HepG2 (cell line): Measurements from ENCODE around the gene GFPT2. TPM values are rescaled to one million over a fixed set of nuclear protein-coding genes. Genes with fewer than 3 reads are reported as not detected.
A peak's percentile ranks its signal among the peaks of the same experiment; 100 is the strongest.

Experiments
- ATAC-seq: fragments of 200-7000 bp; cut with Tn5 transposase; 3 replicates; pipeline ENCODE4 v1.9.1; 2020; ENCODE audit warnings: mild to moderate bottlenecking, moderate library complexity
- BruUV-seq: library from RNA; stranded (reverse); fragments of 400-500 nt; replicated peaks from 2 replicates; lab custom pipeline; 2021; lab: Mats Ljungman, UMichigan
- CTCF ChIA-PET: fragments of 300-600 bp; formaldehyde crosslinking; extraction: SDS; loops from one replicate; lab custom pipeline; 2021; ENCODE audit warnings: low total read pairs, inconsistent platforms, low intra/inter-chr PET ratio; lab: Yijun Ruan, JAX
- POLR2A ChIA-PET: fragments of 350-600 bp; sonication (Branson Sonifier 250); formaldehyde crosslinking; loops from one replicate; lab custom pipeline; 2020; ENCODE audit warnings: antibody characterized with exemption, inconsistent platforms; lab: Yijun Ruan, JAX
- DNase-seq: peaks from one replicate; pipeline ENCODE4 v3.0.0-alpha.2; 2015; ENCODE audit warnings: low spot score
- FAIRE-seq: peaks from 3 replicates; lab custom pipeline; 2011; peaks lifted over from hg19 to GRCh38; lab: Jason Lieb, UNC
- H2AFZ ChIP-seq: one replicate; pipeline ENCODE4 v1.6.1; 2011; ENCODE audit warnings: low read length, inconsistent platforms
- H3K27ac ChIP-seq: fragments of 300-600 bp; 3 replicates; pipeline ENCODE4 v1.8.0; 2011; ENCODE audit warnings: mixed run types, mild to moderate bottlenecking, mixed read lengths, low read length, inconsistent platforms; ENCODE audit not compliant: insufficient read depth; ENCODE audit errors: extremely low read length
- H3K27me3 ChIP-seq, 2 experiments: fragments of 200-600 bp in 1 of 2; 2 replicates in 1 of 2; 3 replicates in 1 of 2; pipeline versions ENCODE4 v1.6.0 to v1.8.0; 2011; ENCODE audit warnings: low read length in 2 of 2, mild to moderate bottlenecking in 2 of 2, moderate library complexity in 2 of 2, inconsistent platforms in 1 of 2; ENCODE audit not compliant: insufficient read depth in 2 of 2, control insufficient read depth in 1 of 2
- H3K36me3 ChIP-seq, 2 experiments: fragments of 200-600 bp in 1 of 2; replicated peaks in 1 of 2; 2 replicates in 1 of 2; 3 replicates in 1 of 2; pipeline versions ENCODE4 v1.5.1 to v1.8.0; 2011; ENCODE audit warnings: low read length in 2 of 2, inconsistent platforms in 1 of 2; ENCODE audit not compliant: insufficient read depth in 2 of 2, control insufficient read depth in 1 of 2
- H3K4me1 ChIP-seq: 2 replicates; pipeline ENCODE4 v1.5.1; 2012; ENCODE audit warnings: low read length, inconsistent platforms; ENCODE audit not compliant: insufficient read depth
- H3K4me2 ChIP-seq: 2 replicates; pipeline ENCODE4 v1.6.0; 2011; ENCODE audit warnings: low read depth, low read length, inconsistent platforms
- H3K4me3 ChIP-seq, 3 experiments: fragments of 200-600 bp in 1 of 3; sonication (generic), shearing (Covaris generic) in 1 of 3; replicated peaks in 1 of 3; 2 replicates each; pipeline ENCODE4 v1.5.1; 2011 to 2016; ENCODE audit warnings: low read length in 3 of 3, inconsistent platforms in 2 of 3, low read depth in 2 of 3, mild to moderate bottlenecking in 2 of 3, control low read depth in 1 of 3, mixed read lengths in 1 of 3; ENCODE audit not compliant: insufficient read depth in 1 of 3
- H3K79me2 ChIP-seq: one replicate; pipeline ENCODE4 v1.6.1; 2011; ENCODE audit warnings: low read length, inconsistent platforms; ENCODE audit not compliant: insufficient read depth
- H3K9ac ChIP-seq: 2 replicates; pipeline ENCODE4 v1.6.0; 2011; ENCODE audit warnings: mild to moderate bottlenecking, low read depth, low read length, inconsistent platforms; ENCODE audit not compliant: insufficient read depth
- H3K9me3 ChIP-seq: 2 replicates; pipeline ENCODE4 v1.5.1; 2012; ENCODE audit warnings: mild to moderate bottlenecking, low read length
- H4K20me1 ChIP-seq: 2 replicates; pipeline ENCODE4 v1.6.0; 2011; ENCODE audit warnings: inconsistent platforms, mild to moderate bottlenecking, low read length, moderate library complexity; ENCODE audit not compliant: insufficient read depth
- FLYWCH1 ChIP-seq: sonication (generic); formaldehyde crosslinking; IDR thresholded peaks from 2 replicates; pipeline ENCODE4 v1.8.1; 2023; ENCODE audit warnings: mild to moderate bottlenecking, missing genetic modification reagents
- KLF13 ChIP-seq: sonication (generic); formaldehyde crosslinking; IDR thresholded peaks from 2 replicates; pipeline ENCODE4 v1.4.0; 2020; ENCODE audit warnings: mild to moderate bottlenecking, missing genetic modification reagents
- MTF2 ChIP-seq: sonication (generic); formaldehyde crosslinking; IDR thresholded peaks from 2 replicates; pipeline ENCODE4 v1.5.0; 2020; ENCODE audit warnings: missing genetic modification reagents, borderline replicate concordance
- NCOA5 ChIP-seq: sonication (generic); formaldehyde crosslinking; IDR thresholded peaks from 2 replicates; pipeline ENCODE4 v1.4.0; 2020; ENCODE audit warnings: missing genetic modification reagents
- RELA ChIP-seq: sonication (generic); formaldehyde crosslinking; IDR thresholded peaks from 2 replicates; pipeline ENCODE4 v1.4.0; 2020; ENCODE audit warnings: missing genetic modification reagents
- TAF1 ChIP-seq: sonication (generic); formaldehyde crosslinking; IDR thresholded peaks from 2 replicates; pipeline ENCODE4 v1.4.0; 2020; ENCODE audit warnings: missing genetic modification reagents
- ZFP36L2 ChIP-seq: sonication (generic); formaldehyde crosslinking; IDR thresholded peaks from 2 replicates; pipeline ENCODE4 v1.4.0; 2020; ENCODE audit warnings: missing genetic modification reagents
- WGBS: methylation state at CpG from one replicate; pipeline ENCODE4 v1.1.6; 2017; ENCODE audit warnings: low lambda C conversion rate; 5-methylcytosine and 5-hydroxymethylcytosine counted together
- in situ Hi-C: cut with HindIII; loops from 2 replicates; pipeline ENCODE4 v1.10.0; 2017; ENCODE audit warnings: low pct_unique_long_range_greater_than_20kb; ENCODE audit not compliant: extremely low pct_ligation_motif_present
- intact Hi-C: fragments of 100-400 bp; cut with micrococcal nuclease; formaldehyde crosslinking; loops from one replicate; pipeline ENCODE4 v1.10.0; 2022; ENCODE audit not compliant: unreplicated experiment
- polyA plus RNA-seq, 8 experiments: library from polyadenylated mRNA; depleted of rRNA in 3 of 8; stranded (reverse) in 7 of 8; unstranded in 1 of 8; fragments of >200 nt; fragmentation: Illumina TruSeq in 4 of 8; extraction: Trizol in 4 of 8; gene quantifications; 2 replicates each; pipeline versions ENCODE4 v1.2.1 to v1.2.3, GENCODE V29; 2011 to 2016; ENCODE audit warnings: low read depth in 4 of 8, missing spikeins in 1 of 8, mixed read lengths in 1 of 8; ENCODE audit not compliant: insufficient read depth in 1 of 8
- total RNA-seq, 5 experiments: library from RNA; depleted of rRNA; stranded (reverse); fragments of >200 nt; fragmentation: Illumina TruSeq; extraction: Trizol; gene quantifications; 2 replicates each; pipeline ENCODE4 v1.2.3, GENCODE V29; 2016; ENCODE audit warnings: low read depth in 1 of 5

Gene GFPT2
- total and polyA plus RNA-seq, 2 of the 13 experiments (the other 11 are each of a cell fraction or from before 2014, with no cell fraction given): 0.18 TPM

DNA sequence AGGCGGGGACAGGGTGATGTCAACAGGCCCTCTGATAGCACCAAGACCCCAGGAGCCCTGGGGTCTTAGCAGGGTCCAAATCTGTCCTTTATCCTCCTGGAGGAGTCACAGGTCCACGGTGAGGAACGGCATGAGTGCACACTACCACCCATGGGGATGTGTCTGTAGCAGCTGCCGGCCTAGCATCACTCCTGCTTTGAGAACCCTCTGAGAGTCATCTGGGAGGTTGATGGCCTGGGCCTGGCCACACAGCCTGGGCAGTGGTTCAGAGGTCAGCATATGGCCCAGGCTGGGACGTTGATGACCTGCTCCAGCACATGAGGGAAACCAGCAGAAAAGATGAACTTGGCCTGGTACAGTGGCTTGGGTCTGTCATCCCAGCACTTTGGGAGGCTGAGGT, 1.8 kb upstream of the GFPT2 start:
- FAIRE-seq: no peak
- ChIA-PET POLR2A (no interaction called here), CTCF (no interaction called here)
- TF ChIP-seq TAF1 (CRISPR knock-in tag) (no peak), RELA (CRISPR knock-in tag) (no peak), ZFP36L2 (CRISPR knock-in tag) (no peak), KLF13 (CRISPR knock-in tag) (no peak), NCOA5 (CRISPR knock-in tag) (no peak)
- Histone ChIP-seq H3K27me3 (peaks cover 30 to 75% of the 10 kb centered on the region in 2 experiments), H3K4me1 (no peaks in the 10 kb centered on the region), H3K36me3 (no peaks in the 10 kb centered on the region), H3K4me3 (no peak overlapping the region), H3K79me2 (no peaks in the 10 kb centered on the region), H3K27ac (no peak overlapping the region), H3K4me2 (no peak overlapping the region), H4K20me1 (no peaks in the 10 kb centered on the region), H3K9ac (no peak overlapping the region), H3K9me3 (no peaks in the 10 kb centered on the region), H2AFZ (no peak overlapping the region)
- intact Hi-C loops (no loop called here), in situ Hi-C loops (no loop called here)
- 53% methylated on average over 3 of the region's 5 CpGs for WGBS
- DNase-seq: no peak
- ATAC-seq: no peak
- BruUV-seq: no TSS peak

DNA sequence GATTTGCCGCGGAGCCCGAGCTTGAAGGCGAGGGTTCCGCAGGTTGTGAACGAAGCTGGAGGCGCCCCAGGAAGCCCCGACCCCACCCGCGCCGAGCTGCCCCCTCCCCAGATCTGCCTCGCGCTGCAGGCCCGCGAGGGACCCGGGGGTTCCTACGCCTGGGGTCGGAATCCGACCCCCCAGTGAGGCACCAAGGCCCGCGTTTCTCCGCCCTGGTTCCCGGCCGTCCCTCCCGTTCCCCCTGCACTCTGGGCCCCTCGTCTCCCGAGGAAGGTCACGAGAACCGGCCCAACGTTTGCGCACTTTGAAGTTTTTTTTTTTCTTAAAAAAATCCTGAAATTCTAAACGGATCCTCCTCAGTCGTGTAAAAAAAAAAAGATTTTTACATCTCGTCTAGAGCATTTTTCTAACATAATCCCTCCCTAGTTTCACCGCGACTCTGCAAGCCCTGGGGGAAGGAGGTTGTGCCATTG, 880 bp upstream of the GFPT2 start:
- DNase-seq: no peak
- no peaks in the 10 kb centered on the region for H3K79me2 ChIP-seq
- no peak overlapping the region for H2AFZ ChIP-seq
- H3K27ac ChIP-seq: no peak overlapping the region
- no peaks in the 10 kb centered on the region for H4K20me1 ChIP-seq
- POLR2A ChIA-PET: no interaction called here
- in situ Hi-C loops (no loop called here), intact Hi-C loops (no loop called here)
- CTCF ChIA-PET: no interaction called here
- no peaks in the 10 kb centered on the region for H3K4me1 ChIP-seq
- peak overlapping the region in 2 of 3 experiments; percentile 50 to 71; a peak in 3 of 6 replicates for H3K4me3 ChIP-seq
- no peak overlapping the region for H3K9ac ChIP-seq
- H3K4me2 ChIP-seq: peak overlapping the region; percentile 72
- TF ChIP-seq MTF2 (CRISPR knock-in tag): 0 out of 2 replicates have a peak, but pooled peaks have one; percentile 8
- TF ChIP-seq FLYWCH1 (CRISPR knock-in tag): no peak
- no peaks in the 10 kb centered on the region for H3K36me3 ChIP-seq
- peaks cover 30 to 83% of the 10 kb centered on the region in 2 experiments for H3K27me3 ChIP-seq
- WGBS: 4% methylated on average over 11 of the region's 36 CpGs
- ATAC-seq: no peak
- BruUV-seq: no TSS peak
- H3K9me3 ChIP-seq: no peaks in the 10 kb centered on the region
- FAIRE-seq: no peak
